ENCODE results near the gene NHERF1.
A peak's percentile ranks its signal among the peaks of the same experiment; 100 is the strongest.

NHERF1 gene

GRCh38 chr17:74750327-74751069, 2.1 kb downstream of the NHERF1 start:
- DNase-seq = peak; percentile 48

GRCh38 chr17:74752415-74752814, 4.0 kb downstream of the NHERF1 start:
- no peak for DNase-seq

- DNase-seq = no peak
Observed at GRCh38 chr17:74752822-74753401, 4.5 kb downstream of the NHERF1 start.

- DNase-seq = no peak
Observed at GRCh38 chr17:74754832-74755231, 6.4 kb downstream of the NHERF1 start.

- no peak for DNase-seq
Observed at GRCh38 chr17:74755533-74755932, 7.1 kb downstream of the NHERF1 start.

GRCh38 chr17:74756891-74757290, 8.5 kb downstream of the NHERF1 start:
- DNase-seq = no peak

- DNase-seq = no peak
Observed at GRCh38 chr17:74757502-74757901, 9.1 kb downstream of the NHERF1 start.

- DNase-seq = no peak
Observed at GRCh38 chr17:74757931-74758847, 9.8 kb downstream of the NHERF1 start.

- DNase-seq = no peak
Observed at GRCh38 chr17:74758848-74759168, 10.4 kb downstream of the NHERF1 start.

GRCh38 chr17:74759243-74759801, 10.9 kb downstream of the NHERF1 start:
- peak; percentile 60 for DNase-seq

GRCh38 chr17:74759941-74760340, 11.5 kb downstream of the NHERF1 start:
- DNase-seq = no peak

- DNase-seq = no peak
Observed at GRCh38 chr17:74760404-74761105, 12.1 kb downstream of the NHERF1 start.

GRCh38 chr17:74761419-74761818, 13.0 kb downstream of the NHERF1 start:
- no peak for DNase-seq

- no peak for DNase-seq
Observed at GRCh38 chr17:74761931-74762330, 13.5 kb downstream of the NHERF1 start.

- DNase-seq = no peak
Observed at GRCh38 chr17:74763565-74764387, 15.3 kb downstream of the NHERF1 start.

GRCh38 chr17:74764751-74765286, 16.4 kb downstream of the NHERF1 start:
- DNase-seq = no peak

GRCh38 chr17:74766413-74766812, 18.0 kb downstream of the NHERF1 start:
- DNase-seq = no peak

- DNase-seq = no peak
Observed at GRCh38 chr17:74767111-74767516, 18.7 kb downstream of the NHERF1 start.

- no peak for DNase-seq
Observed at GRCh38 chr17:74768069-74768762, 19.8 kb downstream of the NHERF1 start.

GRCh38 chr17:74768763-74769114, 20.3 kb downstream of the NHERF1 start:
- no peak for DNase-seq

- no peak for DNase-seq
Observed at GRCh38 chr17:74769266-74769855, 20.9 kb downstream of the NHERF1 start.

Data from stimulated activated CD4-positive, alpha-beta T cell treated with anti-CD3 and anti-CD28 coated beads, Interleukin-15, amount 100 ng/mL, for 24 hours (primary cell).